ENCODE data around the gene HYI. TPM values are rescaled to one million over a fixed set of nuclear protein-coding genes. Genes with fewer than 3 reads are reported as not detected.

The HYI gene
- total and polyA plus RNA-seq, 2 of the 8 experiments (the other 6 are each of a cell fraction or from before 2014, with no cell fraction given): 14.4 to 17.7 TPM

- no peaks in the 10 kb centered on the region for H3K27me3 ChIP-seq (replicated peaks in 1 of 4; ENCODE audit: control insufficient read depth in 3 of 4, extremely low read depth in 1 of 4, insufficient read depth in 3 of 4, low read length in 3 of 4)
- no peak overlapping the region for H3K56ac ChIP-seq (replicated peaks; ENCODE audit: insufficient read length, low read depth, low read length)
- no peak overlapping the region for H3K4me2 ChIP-seq (ENCODE audit: insufficient read depth in 1 of 2, low read depth in 2 of 2, low read length in 2 of 2)
- FAIRE-seq: no peak
- no peak overlapping the region for H4K8ac ChIP-seq (ENCODE audit: extremely low read depth, insufficient read depth, low read length)
- no peak overlapping the region for H4K5ac ChIP-seq (ENCODE audit: insufficient read length, low read depth, low read length)
- no peak overlapping the region for H2BK12ac ChIP-seq (ENCODE audit: low read depth, low read length)
- DNase-seq (ENCODE audit: low read depth in 1 of 2, low spot score in 2 of 2): no peak
- no peak overlapping the region for H2BK5ac ChIP-seq (ENCODE audit: low read depth, low read length)
- H3K9ac ChIP-seq (replicated peaks in 1 of 4; ENCODE audit: extremely low read depth in 1 of 4, low read depth in 3 of 4, low read length in 3 of 4): no peak overlapping the region
- H2BK20ac ChIP-seq (ENCODE audit: low read length): no peak overlapping the region
- H3K27ac ChIP-seq (ENCODE audit: low read depth, low read length): no peak overlapping the region
- H3K4me3 ChIP-seq (ENCODE audit: extremely low read depth in 1 of 4, insufficient read depth in 2 of 4, low read depth in 3 of 4, low read length in 4 of 4): no peak overlapping the region
- peaks cover 4 to 5% of the 10 kb centered on the region in 2 experiments; a peak in 1 of 4 replicates for H3K9me3 ChIP-seq (ENCODE audit: insufficient read depth in 2 of 2, low read depth in 1 of 2, low read length in 1 of 2)
- H3K79me1 ChIP-seq (ENCODE audit: low read depth, low read length): no peaks in the 10 kb centered on the region
- H4K20me1 ChIP-seq (replicated peaks in 1 of 2; ENCODE audit: control insufficient read depth in 1 of 2, insufficient read depth in 2 of 2, low read length in 2 of 2): no peaks in the 10 kb centered on the region
- H3K23ac ChIP-seq (ENCODE audit: insufficient read length): no peak overlapping the region
- H3K4ac ChIP-seq (replicated peaks; ENCODE audit: insufficient read length, low read depth, low read length): no peak overlapping the region
- WGBS, 2 experiments (ENCODE audit: extremely low coverage in 1 of 2, insufficient coverage in 1 of 2, insufficient read length in 1 of 2, insufficient replicate concordance in 2 of 2, low coverage in 1 of 2, low lambda C conversion rate in 2 of 2, missing lambda C conversion rate in 1 of 2): 77% methylated on average over 1 of the region's 1 CpG; no CpG with 5 or more reads in 1 of the 2 experiments
- no peak overlapping the region for H3K14ac ChIP-seq (ENCODE audit: insufficient read length)
- H3K36me3 ChIP-seq (ENCODE audit: control insufficient read depth in 2 of 4, insufficient read depth in 4 of 4, low read length in 3 of 4): no peaks in the 10 kb centered on the region
- H3K18ac ChIP-seq (ENCODE audit: extremely low read depth, low read length): no peak overlapping the region
- CTCF ChIA-PET (ENCODE audit: partially characterized antibody): no interaction called here
- H2AK5ac ChIP-seq (ENCODE audit: low read depth, low read length): no peak overlapping the region
- no peak overlapping the region for H2BK15ac ChIP-seq (ENCODE audit: low read length)
- no peaks in the 10 kb centered on the region; the same call in 1 of the 2 replicates for H3K23me2 ChIP-seq (ENCODE audit: low read depth, low read length)
- no peak overlapping the region for H2BK120ac ChIP-seq (replicated peaks; ENCODE audit: low read depth, low read length)
- H3K4me1 ChIP-seq (replicated peaks in 1 of 4; ENCODE audit: control insufficient read depth in 3 of 4, insufficient read depth in 4 of 4, low read length in 3 of 4): no peaks in the 10 kb centered on the region
- no peak overlapping the region for H2AFZ ChIP-seq (ENCODE audit: low read length)
- no peak overlapping the region for H4K91ac ChIP-seq (replicated peaks; ENCODE audit: insufficient read length, low read length)
- POLR2A ChIA-PET (ENCODE audit: partially characterized antibody): no interaction called here
- no peaks in the 10 kb centered on the region for H3K79me2 ChIP-seq (ENCODE audit: control insufficient read depth in 1 of 2, insufficient read depth in 2 of 2, low read length in 2 of 2)
- TF ChIP-seq E2F6 (IDR thresholded peaks at IDR 0.05) (no peak), BCL11A (IDR thresholded peaks at IDR 0.05; ENCODE audit: low read depth in 2 of 2, low read length in 2 of 2) (no peak), JUN (IDR thresholded peaks at IDR 0.05; ENCODE audit: low read depth, low read length) (no peak), NANOG (IDR thresholded peaks at IDR 0.05; ENCODE audit: insufficient read depth, low read depth, low read length, poor library complexity, severe bottlenecking) (no peak)
Measured at GRCh38 chr1:43488165-43488564, 34.4 kb upstream of the HYI start.
